Mesenteric fat pad (tissue), 1 donor: Measurements from ENCODE around the gene RUNX1. TPM values are rescaled to one million over a fixed set of nuclear protein-coding genes. Genes with fewer than 3 reads are reported as not detected.
"Not testable (repeated sequence)": the region's sequence is repeated elsewhere in the genome, so short reads cannot be mapped to it uniquely, and the experiment has no call there.

Experiments
- DNase-seq: peaks from one replicate; pipeline ENCODE4 v3.0.0-alpha.2; 2020; ENCODE audit warnings: low spot score
- total RNA-seq: library from RNA; stranded (reverse); fragmentation: NEBNext Ultra II Directional; extraction: Animal tissue kit (Norgen Biotek cat#: 25700); gene quantifications from one replicate; pipeline ENCODE4 v1.2.1, GENCODE V29; 2021
- donor health status: DM: yes; HTN: yes; CAD: no.

RUNX1 gene
- total RNA-seq, 1 donor from 2014 or later, result 129 TPM

DNA sequence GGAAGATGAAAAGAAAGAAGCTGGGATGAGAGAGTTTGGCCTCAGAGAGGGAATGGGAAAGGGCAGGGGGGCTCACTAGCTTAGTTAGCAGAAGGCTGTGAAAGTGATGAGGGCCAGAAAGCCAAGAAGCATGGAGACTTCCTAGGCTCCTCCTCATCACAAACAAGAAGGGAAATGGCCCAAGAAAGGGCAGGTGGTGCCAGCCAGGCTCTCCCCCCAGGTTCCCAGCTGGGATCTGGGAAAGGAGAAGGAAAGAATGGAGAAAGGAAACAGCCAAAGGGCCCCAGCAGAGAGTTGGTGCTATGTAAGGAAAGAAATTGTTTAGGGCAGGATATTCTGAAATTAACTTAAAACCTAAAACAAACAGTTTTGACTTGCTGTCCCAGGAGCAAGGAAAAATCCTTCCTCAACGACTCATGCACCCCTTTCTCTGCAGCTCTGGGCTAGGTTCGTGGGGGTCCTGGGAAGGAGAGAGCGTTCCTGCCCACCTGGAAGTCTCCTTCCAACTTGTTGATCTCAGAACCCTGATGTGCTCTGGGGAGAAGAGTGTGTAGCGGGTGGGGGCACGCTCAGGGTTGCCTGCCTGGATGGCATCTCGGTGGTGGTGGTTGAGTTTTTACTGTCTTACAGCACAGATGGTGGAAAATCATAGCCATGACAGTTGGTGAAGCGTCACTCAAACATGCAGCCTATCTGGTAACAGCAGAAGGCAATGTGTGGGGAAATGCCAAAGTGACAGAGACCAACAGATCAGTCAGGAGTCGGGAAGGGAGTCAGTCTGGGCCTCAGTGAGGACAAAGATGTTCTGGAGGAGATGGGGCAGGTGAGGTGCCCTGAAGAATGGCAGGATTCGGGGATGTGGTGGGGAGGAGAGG is 233.0 kb downstream of the RUNX1 start:
- no peak for DNase-seq

DNA sequence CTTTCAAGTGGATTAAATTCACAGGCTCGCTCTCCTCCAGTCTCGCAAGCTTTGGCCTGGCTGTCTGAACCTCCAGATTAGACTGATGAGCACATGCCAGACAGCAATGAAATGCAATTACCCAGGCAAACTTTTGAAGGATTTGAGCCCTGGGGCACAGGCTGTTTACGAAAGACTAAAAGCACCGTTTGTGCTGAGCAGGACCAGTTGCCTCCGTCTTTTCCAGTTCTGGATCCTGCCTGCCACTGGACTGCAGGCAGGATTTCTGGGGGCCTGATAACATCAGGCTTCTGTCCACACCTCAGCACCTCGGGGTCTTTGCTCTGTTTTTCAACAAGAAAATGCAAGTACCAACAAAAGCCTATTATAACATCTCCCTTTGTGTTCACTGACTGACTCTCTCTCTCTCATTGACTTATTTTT is 234.6 kb downstream of the RUNX1 start:
- DNase-seq, result no peak

DNA sequence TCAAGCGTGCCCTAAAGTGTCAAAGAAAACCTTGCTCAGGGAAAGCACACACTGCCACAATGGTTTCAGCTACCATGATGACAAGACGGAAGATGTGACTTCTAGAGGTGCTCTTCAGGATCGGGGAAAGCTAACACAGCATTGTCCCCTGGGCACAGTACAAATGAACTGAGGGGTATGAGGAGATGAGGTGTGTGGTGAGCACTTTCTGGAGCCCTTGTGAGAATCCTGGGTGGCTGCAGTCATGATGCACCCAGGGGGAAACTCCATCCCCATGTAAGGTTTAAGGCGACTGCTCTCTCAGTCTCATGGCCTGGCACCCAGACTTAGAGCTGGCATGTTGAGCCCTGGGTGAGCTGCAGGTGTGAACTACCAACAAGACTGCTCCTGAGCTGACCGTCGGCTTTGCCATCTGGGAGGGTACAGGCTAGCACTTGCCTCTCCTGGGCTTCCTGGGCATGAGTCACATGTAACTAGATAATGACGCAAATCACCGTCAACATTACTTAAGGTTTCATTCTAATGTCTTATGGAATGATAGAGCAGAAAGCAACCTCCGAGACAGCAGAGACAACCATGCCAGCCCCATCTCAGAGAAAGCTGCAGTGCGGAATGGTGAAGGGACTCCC is 235.7 kb downstream of the RUNX1 start:
- no peak for DNase-seq

DNA sequence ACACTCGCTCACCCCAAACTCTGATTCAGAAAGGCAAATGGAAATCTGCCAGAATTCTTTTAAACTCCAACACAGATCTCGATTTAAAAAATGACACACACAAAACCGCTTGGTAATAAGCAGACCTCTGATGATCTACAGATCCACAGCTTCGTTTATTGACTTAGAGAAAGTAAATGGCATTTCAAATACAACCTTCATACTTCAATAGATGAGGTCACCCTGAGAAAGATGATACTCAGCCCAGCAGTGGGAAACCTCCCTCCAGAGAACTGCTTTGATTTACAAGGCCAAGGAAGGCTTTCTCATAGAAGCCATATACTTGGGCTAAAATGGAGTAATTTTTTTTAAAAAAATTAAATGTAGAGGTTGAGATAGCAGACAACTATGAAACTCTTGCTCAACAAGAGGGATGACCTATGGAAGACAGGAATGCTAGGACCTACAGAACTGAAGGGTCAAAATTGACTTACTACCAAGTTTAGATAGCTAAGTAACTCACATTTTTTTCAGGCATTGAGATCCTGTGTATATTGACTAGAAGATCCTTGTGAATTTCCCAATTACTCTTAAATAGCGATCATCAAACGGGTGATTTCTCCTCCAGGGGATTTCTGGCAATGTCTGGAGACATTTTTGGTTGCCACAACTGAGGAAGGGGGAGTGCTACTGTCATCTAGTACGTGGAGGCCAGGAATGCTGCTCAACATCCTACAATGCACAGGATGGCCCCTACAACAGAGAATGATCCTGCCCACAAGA is 236.4 kb downstream of the RUNX1 start:
- DNase-seq, result no peak

DNA sequence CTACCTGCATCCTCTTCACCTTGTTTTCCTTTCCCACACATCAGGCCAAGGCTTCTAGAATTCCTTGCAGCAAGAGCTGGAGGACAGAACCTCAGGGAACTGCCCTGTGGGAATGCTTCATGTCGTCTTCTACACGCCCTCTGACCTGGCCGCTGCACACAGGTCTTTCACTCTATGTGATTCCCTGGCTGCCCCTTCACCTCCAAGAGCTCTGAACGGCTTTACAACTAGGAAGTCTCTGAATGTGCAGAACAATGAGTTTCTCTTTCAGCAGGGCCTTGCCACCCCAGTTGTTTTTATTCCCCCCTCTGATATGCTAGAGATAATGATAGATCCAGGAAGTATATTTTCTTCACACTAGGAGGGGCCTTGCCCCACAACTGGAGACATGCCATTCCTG is 237.7 kb downstream of the RUNX1 start:
- no peak for DNase-seq

DNA sequence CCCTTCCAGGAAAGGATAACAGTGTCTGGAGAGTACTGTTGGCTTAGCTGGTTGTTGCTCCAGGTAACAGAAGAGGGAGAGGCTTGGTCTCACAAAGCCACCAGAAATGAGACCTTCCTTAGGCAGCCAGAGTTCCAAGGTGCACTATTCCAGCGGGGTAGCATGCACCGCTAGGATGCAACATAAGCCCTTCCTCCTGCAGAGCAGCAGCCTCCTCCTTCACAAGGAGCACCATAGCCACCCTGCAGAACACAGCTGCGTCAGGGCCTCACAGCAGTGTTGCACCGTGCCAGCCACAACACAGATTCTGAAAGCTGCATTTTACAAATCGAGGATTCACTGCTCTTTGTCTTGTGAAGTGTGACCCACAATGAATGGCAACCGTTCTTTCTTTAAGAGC is 238.3 kb downstream of the RUNX1 start:
- DNase-seq, result no peak

DNA sequence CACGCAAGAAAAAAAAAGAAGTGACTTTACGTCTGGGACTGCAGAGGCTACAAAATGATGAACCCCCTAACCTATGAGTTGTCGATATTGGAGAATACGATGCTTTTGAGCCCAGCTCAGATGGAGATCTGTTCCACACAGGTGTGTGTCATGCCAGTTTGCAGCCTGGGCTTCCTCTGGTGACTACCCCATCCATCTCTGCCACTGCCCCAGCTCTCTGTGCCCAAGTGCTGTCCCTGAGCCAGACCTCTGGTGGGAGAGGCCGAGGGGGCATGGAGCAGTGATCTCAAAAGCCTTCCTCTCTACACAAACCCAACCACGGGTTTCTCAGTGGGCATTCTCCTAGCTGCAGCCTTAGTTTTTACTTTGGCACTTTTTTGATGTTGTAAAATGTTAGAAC is 239.3 kb downstream of the RUNX1 start:
- no peak for DNase-seq

DNA sequence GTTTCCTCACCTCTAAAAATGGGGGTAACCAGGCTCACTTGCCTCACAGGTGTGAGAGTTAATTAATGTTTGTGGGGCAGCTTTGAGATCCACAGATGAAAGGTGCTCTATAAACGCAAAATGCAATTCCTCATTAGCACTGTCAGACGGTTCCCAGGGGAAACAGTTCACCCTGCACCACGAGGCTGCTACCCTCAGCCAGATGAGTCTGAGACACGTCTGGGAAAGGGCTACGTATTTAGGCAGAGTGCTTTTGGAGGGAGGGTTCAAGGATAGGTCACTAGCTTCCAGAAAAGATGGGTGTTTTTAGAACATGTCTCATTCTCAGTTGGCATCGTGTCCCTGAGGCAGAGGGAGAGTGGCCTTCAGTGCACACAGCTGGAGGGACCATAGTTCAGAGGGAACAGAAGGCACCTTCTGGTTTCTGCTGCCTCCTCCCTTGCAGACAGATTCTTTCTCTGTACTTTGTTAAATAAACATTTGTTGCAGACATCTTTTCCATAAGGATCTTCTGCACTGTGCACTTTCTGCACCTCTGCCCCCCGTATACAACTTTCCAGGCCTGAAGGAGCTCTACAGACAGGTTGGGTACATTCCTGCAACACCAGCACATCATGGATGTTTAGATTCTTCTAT is 240.4 kb downstream of the RUNX1 start:
- DNase-seq, result no peak

DNA sequence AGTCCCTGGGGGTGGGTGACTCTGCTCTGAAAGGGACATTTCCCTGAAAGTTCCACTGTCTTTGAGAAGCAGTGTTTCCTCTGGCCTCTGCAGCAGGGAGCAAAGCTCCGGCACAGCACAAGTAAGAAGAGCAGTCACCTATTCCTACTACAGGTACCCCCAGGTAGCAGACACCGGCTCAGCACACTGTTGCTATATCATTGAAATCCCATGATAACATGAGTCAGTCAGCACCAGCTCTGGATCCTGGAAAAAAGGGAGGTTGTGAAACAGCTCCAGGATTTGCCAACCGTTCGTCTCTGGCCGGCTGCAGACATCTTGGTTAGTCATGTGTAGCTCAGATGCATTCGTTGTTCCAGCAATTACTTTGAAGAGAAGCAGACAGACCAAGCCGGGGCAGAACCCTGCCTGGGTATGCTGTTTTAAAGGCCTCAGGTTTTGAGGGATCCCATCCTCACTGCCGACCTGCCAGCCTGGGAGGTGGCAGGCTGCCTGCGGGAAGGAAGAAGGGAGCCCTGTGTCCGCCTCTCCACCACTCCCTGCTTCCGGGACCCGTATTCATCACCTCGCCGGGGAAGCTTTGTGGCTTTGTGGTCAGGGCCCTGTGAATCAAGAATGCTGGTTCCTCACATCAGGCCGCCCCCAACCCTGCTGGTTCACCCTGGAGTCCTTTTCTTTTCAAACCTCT is 241.1 kb downstream of the RUNX1 start:
- DNase-seq, result no peak

DNA sequence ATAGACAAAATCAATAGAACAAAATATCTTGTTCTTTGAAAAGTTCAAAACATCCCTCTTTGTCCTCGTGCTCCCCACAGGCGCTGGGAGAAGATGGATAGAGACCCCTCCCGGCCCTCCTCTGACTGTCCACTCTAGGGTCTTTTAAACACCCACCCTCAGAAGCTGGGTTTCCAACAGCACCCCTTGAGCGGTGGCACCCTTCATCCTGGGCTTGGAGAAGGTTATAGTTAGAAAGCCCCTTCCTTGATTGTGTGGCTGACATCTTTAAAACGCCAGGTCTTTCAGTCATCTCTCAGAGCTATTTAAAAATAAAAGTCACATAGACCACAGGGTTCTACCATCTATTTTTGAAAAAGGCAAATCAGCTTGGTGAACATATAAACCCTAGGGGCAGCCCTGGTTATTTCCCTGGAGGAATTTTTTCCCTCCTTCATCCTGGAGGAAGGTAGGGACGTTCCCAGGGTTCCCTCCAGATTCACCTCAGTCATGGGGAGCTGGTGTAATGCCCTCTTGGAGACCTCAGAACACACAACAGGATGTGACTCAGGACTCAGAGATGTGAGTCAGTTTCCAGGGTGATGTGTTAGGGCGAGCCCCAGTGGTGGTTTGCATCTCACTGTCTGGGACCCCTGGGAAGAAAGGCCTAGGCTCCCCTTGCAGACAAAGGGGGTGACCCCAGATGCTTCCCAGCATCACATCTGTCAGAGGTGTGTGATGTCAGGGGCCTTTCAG is 241.8 kb downstream of the RUNX1 start:
- no peak for DNase-seq

DNA sequence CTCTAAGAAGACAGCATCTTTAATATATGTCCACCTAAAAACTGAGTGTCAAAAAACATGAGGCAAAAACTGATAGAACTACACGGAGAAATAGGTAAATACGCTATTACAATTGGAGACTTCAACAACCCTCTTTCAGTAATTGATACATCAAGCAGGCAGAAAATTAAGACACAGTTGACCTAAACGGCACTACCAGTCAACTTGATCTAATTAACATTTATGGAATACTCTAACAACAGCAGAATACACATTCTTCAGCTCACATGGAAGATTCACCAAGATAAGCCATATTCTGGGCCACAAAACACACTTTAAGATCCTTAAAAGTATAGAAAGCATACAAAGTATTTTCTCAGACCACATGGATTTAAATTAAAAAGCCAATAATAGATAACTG is 242.7 kb downstream of the RUNX1 start:
- DNase-seq, result no peak

DNA sequence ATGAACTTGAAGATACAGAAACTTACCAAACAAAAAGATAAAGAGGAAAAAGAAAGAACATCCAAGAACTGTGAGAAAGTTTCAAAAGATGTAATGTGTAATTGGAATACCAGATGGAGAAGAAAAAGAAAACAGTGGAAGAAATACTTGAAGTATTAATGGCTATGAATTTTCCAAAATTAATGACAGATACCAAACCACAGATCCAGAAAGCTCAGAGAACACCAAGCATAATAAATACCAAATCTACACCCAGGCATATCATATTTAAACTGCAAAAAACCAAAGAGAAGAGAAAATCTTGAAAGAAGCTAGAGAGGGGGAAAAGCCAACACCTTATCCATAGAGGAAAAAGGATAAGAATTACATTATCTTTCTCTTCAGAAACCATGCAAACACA is 243.9 kb downstream of the RUNX1 start:
- no peak for DNase-seq

DNA sequence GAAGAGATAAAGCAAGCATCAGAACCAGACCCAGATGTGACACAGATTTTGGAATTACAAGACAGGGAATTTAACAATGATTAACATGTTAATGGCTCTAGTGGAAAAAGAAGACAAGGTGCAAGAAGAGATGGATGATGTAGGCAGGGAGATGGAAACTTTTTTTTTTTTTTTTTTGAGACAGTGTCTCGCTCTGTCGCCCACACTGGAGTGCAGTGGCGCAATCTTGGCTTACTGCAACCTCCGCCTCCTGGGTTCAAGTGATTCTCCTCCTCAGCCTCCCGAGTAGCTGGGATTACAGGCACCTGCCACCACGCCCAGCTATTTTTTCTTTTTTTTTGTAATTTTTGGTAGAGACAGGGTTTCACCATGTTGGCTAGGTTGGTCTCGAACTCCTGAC is 244.5 kb downstream of the RUNX1 start:
- not testable (repeated sequence) for DNase-seq

DNA sequence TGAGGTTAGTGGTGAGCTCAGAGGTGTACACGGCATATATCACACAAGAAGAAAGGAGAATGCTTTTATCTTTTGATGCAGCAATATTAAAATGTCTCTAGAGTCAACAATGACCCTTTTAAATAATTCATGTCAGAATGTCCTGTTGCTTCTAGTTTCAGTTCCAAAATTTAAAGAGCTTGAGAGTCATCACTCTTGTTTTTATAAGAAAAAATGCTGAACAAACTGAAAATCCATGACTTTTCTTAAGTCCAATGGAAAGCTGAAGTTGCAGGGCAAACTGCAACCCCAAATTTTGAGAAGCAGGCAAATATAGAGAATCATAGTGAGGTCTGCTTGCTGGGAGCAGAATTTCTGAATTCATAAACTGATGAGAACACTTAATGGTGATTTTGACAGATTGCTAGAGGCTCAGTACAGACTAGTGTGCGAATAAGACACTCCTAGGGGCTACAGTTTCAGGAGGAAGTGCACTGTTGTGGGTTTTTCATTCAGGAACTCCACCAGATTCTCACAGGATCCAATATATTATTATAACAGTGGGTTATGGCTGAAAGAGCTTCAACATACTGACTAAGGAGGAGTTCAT is 245.2 kb downstream of the RUNX1 start:
- DNase-seq, result no peak

DNA sequence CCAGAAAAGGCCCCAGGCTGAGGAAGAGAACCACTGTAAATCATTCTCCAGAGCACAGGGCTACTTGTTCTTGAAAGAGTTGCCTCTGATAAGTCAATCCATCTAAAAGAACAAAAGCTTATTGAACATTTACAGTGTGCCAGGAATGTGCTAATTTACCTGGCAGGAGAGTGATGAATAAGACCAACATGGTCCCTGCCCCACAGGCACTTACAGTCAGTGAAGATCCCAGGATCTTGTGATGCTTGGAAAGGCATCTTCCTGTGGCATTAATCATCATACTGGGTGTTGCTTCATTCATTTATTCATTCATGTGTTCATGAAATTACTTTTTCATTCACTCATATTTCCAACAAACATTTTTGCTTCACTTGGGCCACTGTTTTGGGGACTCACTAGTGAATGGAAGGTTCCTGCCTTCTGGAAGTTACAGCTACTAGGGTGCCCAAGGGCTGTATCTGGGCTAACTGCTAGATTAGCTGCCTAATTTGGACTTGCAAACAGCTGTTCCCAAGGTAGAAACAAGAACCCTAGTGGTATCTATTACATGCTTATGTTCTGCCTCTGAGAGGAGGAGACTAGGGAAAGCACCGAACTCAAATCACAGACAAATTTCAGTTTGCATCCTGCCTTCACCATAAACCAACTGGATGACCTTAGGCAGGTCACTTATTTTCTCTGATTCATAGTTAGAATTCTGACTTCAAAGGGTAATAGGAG is 246.8 kb downstream of the RUNX1 start:
- no peak for DNase-seq

DNA sequence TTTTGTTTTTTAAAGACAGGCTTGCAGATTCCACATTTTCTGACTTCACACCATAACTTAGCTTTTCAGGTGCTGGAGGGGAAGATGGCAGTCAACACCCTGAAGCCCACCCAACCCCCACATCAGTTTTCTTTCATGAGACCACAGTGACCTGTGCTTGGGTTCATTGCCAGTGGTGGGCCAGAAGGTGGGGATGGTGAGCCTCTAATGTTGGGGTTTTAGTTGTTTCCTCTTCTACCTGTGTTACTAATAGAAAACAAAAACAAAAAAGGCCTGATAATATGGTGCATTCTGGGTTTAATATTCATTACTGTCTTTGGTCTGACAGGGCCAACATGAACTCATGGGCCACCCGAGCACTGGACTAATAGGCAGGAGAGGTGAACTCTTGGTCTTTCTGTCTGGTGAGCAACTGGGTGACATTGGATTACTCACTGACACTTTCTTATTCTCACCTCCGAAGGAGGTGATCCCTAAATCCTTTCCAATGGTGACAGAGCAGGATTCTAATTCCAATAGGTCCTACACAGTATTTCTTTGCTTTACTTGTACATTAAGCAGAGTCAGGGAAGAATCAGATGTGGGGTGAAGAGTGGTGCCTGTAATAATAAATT is 247.5 kb downstream of the RUNX1 start:
- DNase-seq, result no peak

DNA sequence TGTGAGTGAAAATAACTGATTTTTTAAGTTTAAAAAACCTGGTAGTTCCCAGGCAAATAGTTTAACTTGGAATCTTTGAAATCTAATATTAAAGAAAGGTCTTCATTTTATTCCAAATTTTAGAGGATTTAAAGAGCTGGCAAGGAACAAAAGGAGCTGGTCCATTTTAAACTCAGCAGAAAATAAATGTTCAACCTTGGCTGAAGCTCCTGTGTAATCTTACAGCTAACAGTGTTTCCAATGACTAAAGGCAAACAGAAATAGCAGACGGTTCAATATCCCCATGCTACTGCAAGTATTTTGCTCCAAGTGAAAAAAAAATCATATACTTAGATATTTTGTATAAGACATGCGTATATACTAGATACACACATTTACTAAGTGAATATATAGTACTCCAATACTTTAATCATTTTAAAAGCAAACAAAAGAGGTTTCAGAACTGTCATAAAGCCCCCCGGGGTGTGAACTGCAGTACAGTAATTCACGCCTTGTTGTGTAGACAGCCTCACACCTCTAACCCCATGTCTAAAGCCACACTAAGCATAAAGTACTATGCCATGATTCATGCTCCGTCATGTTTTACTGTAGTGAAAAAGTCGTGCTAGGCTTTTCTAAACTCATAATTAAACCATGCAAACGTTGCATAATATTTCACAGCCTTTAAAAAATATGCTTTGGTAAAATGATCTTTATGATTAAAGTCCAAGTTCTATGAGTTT is 248.1 kb downstream of the RUNX1 start:
- DNase-seq, result no peak

DNA sequence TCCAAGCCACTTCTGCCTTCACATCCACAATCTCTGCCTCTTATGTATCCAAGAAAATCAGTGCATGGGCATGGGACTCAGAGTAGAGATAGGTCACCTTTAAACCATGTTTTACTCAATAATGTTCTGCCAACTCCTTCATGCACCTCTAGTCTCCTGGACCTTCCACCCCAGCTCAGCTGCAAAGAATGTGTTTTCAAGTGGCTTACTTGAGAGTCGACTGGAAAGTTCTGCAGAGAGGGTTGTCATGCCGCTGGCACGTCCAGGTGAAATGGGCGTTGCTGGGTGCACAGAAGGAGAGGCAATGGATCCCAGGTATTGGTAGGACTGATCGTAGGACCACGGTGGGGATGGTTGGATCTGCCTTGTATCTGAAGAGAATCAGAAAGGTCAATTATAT is 250.0 kb downstream of the RUNX1 start:
- DNase-seq, result no peak
